Activated CD8-positive, alpha-beta T cell treated with anti-CD3 and anti-CD28 coated beads for 36 hours (primary cell): ENCODE measurements around the gene RASAL1. TPM values are rescaled to one million over a fixed set of nuclear protein-coding genes. Genes with fewer than 3 reads are reported as not detected.
A peak's percentile ranks its signal among the peaks of the same experiment; 100 is the strongest.

Experiments
- ATAC-seq: fragments of 200-7000 bp; cut with Tn5 transposase; one replicate; pipeline ENCODE4 v1.10.0; 2021; ENCODE audit warnings: mild to moderate bottlenecking, moderate library complexity
- CTCF ChIA-PET: fragments of 350-600 bp; sonication (Branson Sonifier 250); formaldehyde crosslinking; loops from one replicate; lab custom pipeline; 2021; ENCODE audit warnings: antibody characterized with exemption; lab: Charles Lee
- POLR2A ChIA-PET: fragments of 350-600 bp; sonication (Branson Sonifier 250); formaldehyde crosslinking; loops from one replicate; lab custom pipeline; 2021; ENCODE audit warnings: antibody characterized with exemption; lab: Charles Lee
- DNase-seq: peaks from one replicate; pipeline ENCODE4 v3.0.0-alpha.2; 2020
- H3K27ac Mint-ChIP-seq: one replicate; pipeline ENCODE4 v1.8.0; 2021; ENCODE audit warnings: mild to moderate bottlenecking, mixed read lengths
- H3K27me3 Mint-ChIP-seq: one replicate; pipeline ENCODE4 v1.8.0; 2021; ENCODE audit warnings: mixed read lengths
- H3K36me3 Mint-ChIP-seq: one replicate; pipeline ENCODE4 v1.8.0; 2021; ENCODE audit warnings: low read depth, mixed read lengths
- H3K4me1 Mint-ChIP-seq: one replicate; pipeline ENCODE4 v1.8.0; 2021; ENCODE audit warnings: low read depth, mixed read lengths
- H3K4me3 Mint-ChIP-seq: one replicate; pipeline ENCODE4 v1.8.0; 2021; ENCODE audit warnings: mild to moderate bottlenecking, moderate library complexity, mixed read lengths
- H3K9me3 Mint-ChIP-seq: one replicate; pipeline ENCODE4 v1.8.0; 2021; ENCODE audit warnings: mixed read lengths
- CTCF ChIP-seq: fragments of 200-600 bp; IDR thresholded peaks from one replicate; pipeline ENCODE4 v1.8.0; 2022; ENCODE audit warnings: antibody characterized with exemption, mild to moderate bottlenecking
- intact Hi-C: fragments of 100-400 bp; cut with micrococcal nuclease; formaldehyde crosslinking; loops from one replicate; pipeline ENCODE4 v1.10.0; 2022
- total RNA-seq, 2 experiments: library from RNA; stranded (reverse); gene quantifications; one replicate each; pipeline ENCODE4 v1.2.3, GENCODE V29; 2021

The RASAL1 gene
- total RNA-seq, 2 experiments from 2014 or later = 9.8 to 12.4 TPM

GRCh38 chr12:113138826-113139225 is 3.3 kb upstream of the RASAL1 start:
- ChIA-PET POLR2A (interaction anchor here (1.5 kb wide), 1 partner anchor 17 kb away, joined by 3 read pairs; no protein-coding TSS in a partner anchor), CTCF (interaction anchor here (1.7 to 3.3 kb wide), 3 partner anchors 13 to 90 kb away, joined by 5 to 14 read pairs (median 7); no protein-coding TSS in a partner anchor)
- TF ChIP-seq CTCF = no peak
- no peak overlapping the region for H3K4me3 Mint-ChIP-seq
- no peaks in the 10 kb centered on the region for H3K36me3 Mint-ChIP-seq
- intact Hi-C loops = no loop called here
- DNase-seq = no peak
- no peak overlapping the region for H3K27ac Mint-ChIP-seq
- no peaks in the 10 kb centered on the region for H3K9me3 Mint-ChIP-seq
- H3K27me3 Mint-ChIP-seq = no peaks in the 10 kb centered on the region
- no peak for ATAC-seq
- H3K4me1 Mint-ChIP-seq = peaks cover 23% of the 10 kb centered on the region

DNA sequence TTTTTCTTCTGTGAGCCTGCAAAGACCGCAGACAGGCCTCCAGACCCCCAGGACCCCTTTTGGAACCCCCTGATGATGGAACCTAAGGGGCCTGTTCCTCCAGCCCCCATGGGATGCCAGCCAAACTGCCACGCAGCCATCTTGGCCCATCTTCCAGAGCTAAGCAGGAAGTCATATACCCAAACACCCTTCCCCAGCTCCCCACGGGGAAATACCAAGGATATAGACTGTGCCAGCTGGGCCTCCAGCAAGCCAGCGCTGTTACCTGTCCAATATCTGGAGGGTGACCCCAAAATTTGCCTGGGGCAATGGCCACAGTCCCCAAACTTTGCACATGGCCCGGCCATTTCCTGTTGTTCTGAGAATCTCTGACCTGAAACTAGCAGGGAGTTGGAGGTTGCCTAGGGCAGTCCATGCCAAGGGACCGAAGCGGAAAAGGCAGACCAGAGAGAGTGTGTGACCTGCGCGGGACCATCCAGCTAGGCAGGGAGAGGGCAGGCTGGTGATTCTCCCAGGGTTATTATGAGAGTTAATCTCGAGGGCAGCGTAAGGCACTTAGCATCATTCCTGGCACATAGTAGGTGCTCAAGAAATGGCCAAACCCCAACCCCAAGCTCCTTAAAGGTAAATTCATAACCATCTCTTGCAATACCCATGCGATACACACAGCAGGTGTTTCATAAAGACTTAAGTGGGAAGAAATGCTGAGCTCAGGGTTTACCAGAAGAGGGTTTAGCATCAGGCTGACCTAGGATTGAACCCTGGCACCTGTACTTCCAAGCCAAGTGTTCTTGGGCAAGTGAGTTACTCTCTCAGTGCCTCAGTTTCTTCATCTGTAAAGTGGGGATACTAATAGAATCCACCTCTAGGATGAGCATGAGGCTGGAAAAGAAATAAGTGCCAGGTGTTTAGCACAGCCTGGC is 2.6 kb upstream of the RASAL1 start:
- ATAC-seq (no peak), DNase-seq (no peak)
- Mint-ChIP-seq H3K4me1 (peaks cover 23% of the 10 kb centered on the region), H3K36me3 (no peaks in the 10 kb centered on the region), H3K9me3 (no peaks in the 10 kb centered on the region), H3K27ac (no peak overlapping the region), H3K4me3 (no peak overlapping the region), H3K27me3 (no peaks in the 10 kb centered on the region)
- CTCF ChIA-PET = interaction anchor here (1.7 to 3.3 kb wide), 3 partner anchors 14 to 89 kb away, joined by 5 to 14 read pairs (median 7); no protein-coding TSS in a partner anchor
- intact Hi-C loops = no loop called here
- POLR2A ChIA-PET = interaction anchor here (1.5 kb wide), 1 partner anchor 18 kb away, joined by 3 read pairs; no protein-coding TSS in a partner anchor
- TF ChIP-seq CTCF = no peak

DNA sequence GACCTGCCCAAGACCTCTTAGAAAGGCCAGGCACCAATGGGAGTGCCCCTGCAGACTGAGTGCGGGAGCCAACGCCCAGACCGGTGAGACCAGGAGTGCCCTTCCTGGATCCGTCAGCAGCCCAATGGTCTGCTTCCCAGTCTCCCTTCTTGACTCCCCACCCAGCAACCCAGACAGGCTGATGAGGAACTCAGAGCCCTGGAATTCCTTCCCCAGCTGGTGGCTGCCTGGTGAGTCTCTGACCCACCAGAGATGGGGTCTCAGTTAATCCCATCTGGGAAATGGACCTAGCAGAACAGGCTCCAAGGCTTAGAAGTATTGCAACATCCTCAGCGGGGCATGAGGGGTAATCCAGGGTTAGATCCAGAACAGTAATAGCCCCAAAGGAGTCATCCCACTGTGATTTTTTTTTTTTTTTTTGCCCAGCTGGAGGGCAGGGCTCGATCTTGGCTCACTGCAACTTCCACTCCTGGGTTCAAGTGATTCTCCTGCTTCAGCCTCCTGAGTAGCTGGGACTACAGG is 1.5 kb upstream of the RASAL1 start:
- ATAC-seq = no peak
- TF ChIP-seq CTCF = no peak
- POLR2A ChIA-PET = interaction anchor here (1.6 kb wide), 1 partner anchor 38 kb away, joined by 3 read pairs; no protein-coding TSS in a partner anchor
- peaks cover 20% of the 10 kb centered on the region for H3K4me1 Mint-ChIP-seq
- no peaks in the 10 kb centered on the region for H3K9me3 Mint-ChIP-seq
- no peaks in the 10 kb centered on the region for H3K27me3 Mint-ChIP-seq
- CTCF ChIA-PET = interaction anchor here (0.9 to 3.8 kb wide), 5 partner anchors 14 to 88 kb away, joined by 3 to 16 read pairs (median 6); no protein-coding TSS in a partner anchor
- intact Hi-C loops = no loop called here
- no peak for DNase-seq
- no peaks in the 10 kb centered on the region for H3K36me3 Mint-ChIP-seq
- H3K27ac Mint-ChIP-seq = peak overlapping the region; percentile 86
- no peak overlapping the region for H3K4me3 Mint-ChIP-seq

GRCh38 chr12:113136128-113136989 is 798 bp upstream of the RASAL1 start:
- Mint-ChIP-seq H3K9me3 (no peaks in the 10 kb centered on the region), H3K27me3 (no peaks in the 10 kb centered on the region), H3K27ac (peak overlapping the region; percentile 86), H3K4me1 (peaks cover 15% of the 10 kb centered on the region), H3K4me3 (peak overlapping the region; percentile 66), H3K36me3 (no peaks in the 10 kb centered on the region)
- intact Hi-C loops = no loop called here
- TF ChIP-seq CTCF = no peak
- DNase-seq = peak; percentile 93
- peak; percentile 79 for ATAC-seq
- POLR2A ChIA-PET = interaction anchor here (1.6 to 2.8 kb wide), 2 partner anchors 16 to 37 kb away, joined by 3 to 12 read pairs; no protein-coding TSS in a partner anchor
- CTCF ChIA-PET = interaction anchor here (0.9 to 3.8 kb wide), 8 partner anchors 15 to 143 kb away, joined by 3 to 21 read pairs (median 4); no protein-coding TSS in a partner anchor
